Measurements from ENCODE around the gene RNF8. TPM values are rescaled to one million over a fixed set of nuclear protein-coding genes. Genes with fewer than 3 reads are reported as not detected.

RNF8 gene
- total and polyA plus RNA-seq, 10 of the 15 experiments (the other 5 are each of a cell fraction or from before 2014, with no cell fraction given) = 7.8 to 30.2 (median 23.3) TPM

GRCh38 chr6:37407948-37408347 lies 54.2 kb downstream of the RNF8 start (continued):
- TF ChIP-seq, protein P1, sequence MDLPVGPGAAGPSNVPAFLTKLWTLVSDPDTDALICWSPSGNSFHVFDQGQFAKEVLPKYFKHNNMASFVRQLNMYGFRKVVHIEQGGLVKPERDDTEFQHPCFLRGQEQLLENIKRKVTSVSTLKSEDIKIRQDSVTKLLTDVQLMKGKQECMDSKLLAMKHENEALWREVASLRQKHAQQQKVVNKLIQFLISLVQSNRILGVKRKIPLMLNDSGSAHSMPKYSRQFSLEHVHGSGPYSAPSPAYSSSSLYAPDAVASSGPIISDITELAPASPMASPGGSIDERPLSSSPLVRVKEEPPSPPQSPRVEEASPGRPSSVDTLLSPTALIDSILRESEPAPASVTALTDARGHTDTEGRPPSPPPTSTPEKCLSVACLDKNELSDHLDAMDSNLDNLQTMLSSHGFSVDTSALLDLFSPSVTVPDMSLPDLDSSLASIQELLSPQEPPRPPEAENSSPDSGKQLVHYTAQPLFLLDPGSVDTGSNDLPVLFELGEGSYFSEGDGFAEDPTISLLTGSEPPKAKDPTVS (IDR thresholded peaks at IDR 0.05; ENCODE audit: low read depth, low read length) = no peak
- TF ChIP-seq YY1 (IDR thresholded peaks at IDR 0.05; ENCODE audit: low read depth, low read length) (no peak), STAT3 (IDR thresholded peaks at IDR 0.05; ENCODE audit: low read depth, low read length) (no peak), RUNX3 (IDR thresholded peaks at IDR 0.05; ENCODE audit: low read length) (no peak), SP1 (IDR thresholded peaks at IDR 0.05; ENCODE audit: low read depth, low read length) (no peak), MYC (IDR thresholded peaks at IDR 0.05; ENCODE audit: insufficient read depth, insufficient read length, insufficient replicate concordance, low read length, severe bottlenecking) (no peak), JUND (IDR thresholded peaks at IDR 0.05; ENCODE audit: low read depth, low read length) (no peak)

GRCh38 chr6:37409501-37409900 lies 55.7 kb downstream of the RNF8 start:
- Histone ChIP-seq H4K20me1 (ENCODE audit: control insufficient read depth, insufficient read depth) (no peaks in the 10 kb centered on the region), H3K4me3 (no peak overlapping the region), H3K36me3 (ENCODE audit: control insufficient read depth in 2 of 2, insufficient read depth in 2 of 2, low read length in 1 of 2) (no peaks in the 10 kb centered on the region), H3K4me2 (ENCODE audit: control insufficient read depth, insufficient read depth) (no peak overlapping the region), H3K27ac (ENCODE audit: control insufficient read depth, insufficient read depth) (no peak overlapping the region), H3K9me3 (replicated peaks; ENCODE audit: control insufficient read depth, insufficient read depth, low read length) (no peaks in the 10 kb centered on the region), H3K79me2 (ENCODE audit: control insufficient read depth, insufficient read depth, low read length) (no peaks in the 10 kb centered on the region), H3K27me3 (replicated peaks in 1 of 2; ENCODE audit: control insufficient read depth in 2 of 2, insufficient read depth in 2 of 2, low read length in 1 of 2) (no peaks in the 10 kb centered on the region), H3K9ac (ENCODE audit: control insufficient read depth, insufficient read depth, low read length) (no peak overlapping the region), H3K4me1 (ENCODE audit: control insufficient read depth, insufficient read depth, low read length) (no peaks in the 10 kb centered on the region), H2AFZ (ENCODE audit: control insufficient read depth, low read depth, low read length) (no peak overlapping the region)
- no TSS peak for BruUV-seq (replicated peaks)
- ATAC-seq = no peak
- DNase-seq (ENCODE audit: low read depth, low spot score) = no peak
- intact Hi-C loops (cut with micrococcal nuclease; ENCODE audit: unreplicated experiment) (no loop called here), in situ Hi-C loops (cut with MboI) (no loop called here)
- TF ChIP-seq SIX5 (IDR thresholded peaks at IDR 0.05; ENCODE audit: low read depth, low read length, severe bottlenecking) (no peak), NFXL1 (IDR thresholded peaks at IDR 0.05; ENCODE audit: borderline replicate concordance) (no peak), NBN (IDR thresholded peaks at IDR 0.05) (no peak), MEF2A (IDR thresholded peaks at IDR 0.05; ENCODE audit: insufficient read depth, low read depth, low read length) (no peak), RBBP5 (conservative IDR thresholded peaks at IDR 0.05) (no peak), STAT3 (IDR thresholded peaks at IDR 0.05; ENCODE audit: low read depth, low read length) (no peak), NR2F1 (conservative IDR thresholded peaks at IDR 0.05) (no peak), CEBPB (IDR thresholded peaks at IDR 0.05; ENCODE audit: borderline replicate concordance in 1 of 2, low read depth in 2 of 2, low read length in 2 of 2) (no peak), HDAC6 (IDR thresholded peaks at IDR 0.05; ENCODE audit: unreplicated experiment) (no peak), TCF7 (IDR thresholded peaks at IDR 0.05; ENCODE audit: borderline replicate concordance) (no peak), BMI1 (IDR thresholded peaks at IDR 0.05; ENCODE audit: borderline replicate concordance) (no peak), SREBF1 (IDR thresholded peaks at IDR 0.05; ENCODE audit: low read length) (no peak), POLR2AphosphoS5 (IDR thresholded peaks at IDR 0.05; ENCODE audit: low read length) (no peak)
- TF ChIP-seq, protein P2, sequence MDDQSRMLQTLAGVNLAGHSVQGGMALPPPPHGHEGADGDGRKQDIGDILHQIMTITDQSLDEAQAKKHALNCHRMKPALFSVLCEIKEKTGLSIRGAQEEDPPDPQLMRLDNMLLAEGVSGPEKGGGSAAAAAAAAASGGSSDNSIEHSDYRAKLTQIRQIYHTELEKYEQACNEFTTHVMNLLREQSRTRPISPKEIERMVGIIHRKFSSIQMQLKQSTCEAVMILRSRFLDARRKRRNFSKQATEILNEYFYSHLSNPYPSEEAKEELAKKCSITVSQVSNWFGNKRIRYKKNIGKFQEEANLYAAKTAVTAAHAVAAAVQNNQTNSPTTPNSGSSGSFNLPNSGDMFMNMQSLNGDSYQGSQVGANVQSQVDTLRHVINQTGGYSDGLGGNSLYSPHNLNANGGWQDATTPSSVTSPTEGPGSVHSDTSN (IDR thresholded peaks at IDR 0.05; ENCODE audit: insufficient replicate concordance, low read depth, low read length) = no peak
- TF ChIP-seq, protein P3, sequence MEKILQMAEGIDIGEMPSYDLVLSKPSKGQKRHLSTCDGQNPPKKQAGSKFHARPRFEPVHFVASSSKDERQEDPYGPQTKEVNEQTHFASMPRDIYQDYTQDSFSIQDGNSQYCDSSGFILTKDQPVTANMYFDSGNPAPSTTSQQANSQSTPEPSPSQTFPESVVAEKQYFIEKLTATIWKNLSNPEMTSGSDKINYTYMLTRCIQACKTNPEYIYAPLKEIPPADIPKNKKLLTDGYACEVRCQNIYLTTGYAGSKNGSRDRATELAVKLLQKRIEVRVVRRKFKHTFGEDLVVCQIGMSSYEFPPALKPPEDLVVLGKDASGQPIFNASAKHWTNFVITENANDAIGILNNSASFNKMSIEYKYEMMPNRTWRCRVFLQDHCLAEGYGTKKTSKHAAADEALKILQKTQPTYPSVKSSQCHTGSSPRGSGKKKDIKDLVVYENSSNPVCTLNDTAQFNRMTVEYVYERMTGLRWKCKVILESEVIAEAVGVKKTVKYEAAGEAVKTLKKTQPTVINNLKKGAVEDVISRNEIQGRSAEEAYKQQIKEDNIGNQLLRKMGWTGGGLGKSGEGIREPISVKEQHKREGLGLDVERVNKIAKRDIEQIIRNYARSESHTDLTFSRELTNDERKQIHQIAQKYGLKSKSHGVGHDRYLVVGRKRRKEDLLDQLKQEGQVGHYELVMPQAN (conservative IDR thresholded peaks at IDR 0.05) = no peak
- ChIA-PET SMC1A (ENCODE audit: uncharacterized antibody, unreplicated experiment) (no interaction called here), RAD21 (ENCODE audit: unreplicated experiment) (no interaction called here), POLR2A (no interaction called here), CTCF (no interaction called here)
- FAIRE-seq = no peak
- WGBS (ENCODE audit: insufficient coverage, insufficient replicate concordance, low lambda C conversion rate, missing lambda C conversion rate) = 95% methylated on average over 1 of the region's 1 CpG

Measured in GM12878 (cell line).